SK-N-SH (cell line): Measurements from ENCODE around the gene BRINP2. TPM values are rescaled to one million over a fixed set of nuclear protein-coding genes. Genes with fewer than 3 reads are reported as not detected.

ENCODE experiments used
- CTCF ChIA-PET: fragments of 300-600, 350-600 bp; formaldehyde crosslinking; extraction: SDS; loops from one replicate; lab custom pipeline; 2021; lab: Yijun Ruan, JAX
- POLR2A ChIA-PET: fragments of 350-600 bp; sonication (Branson Sonifier 250); formaldehyde crosslinking; extraction: SDS; loops from one replicate; lab custom pipeline; 2020; ENCODE audit warnings: antibody characterized with exemption, inconsistent platforms; lab: Yijun Ruan, JAX
- DNase-seq: peaks from one replicate; pipeline ENCODE4 v3.0.0; 2012
- H2AFZ ChIP-seq: fragments of 200-600 bp; sonication (generic); 2 replicates; pipeline ENCODE4 v1.8.1; 2016; ENCODE audit warnings: antibody characterized with exemption, mild to moderate bottlenecking, low read depth
- H3F3A ChIP-seq: fragments of 200-600 bp; sonication (generic); replicated peaks from 2 replicates; pipeline ENCODE3; 2016; ENCODE audit warnings: antibody characterized with exemption, mild to moderate bottlenecking; ENCODE audit not compliant: insufficient read depth
- H3K27ac ChIP-seq, 2 experiments: fragments of 200-500 bp in 1 of 2; fragments of 200-600 bp in 1 of 2; sonication (Bioruptor generic) in 1 of 2; sonication (generic), shearing (Covaris generic) in 1 of 2; 2 replicates each; pipeline versions ENCODE4 v1.5.1 to v1.6.1; 2014 to 2016; ENCODE audit warnings: low read depth in 2 of 2, inconsistent platforms in 1 of 2, low read length in 1 of 2, mild to moderate bottlenecking in 1 of 2, mixed read lengths in 1 of 2
- H3K27me3 ChIP-seq: fragments of 200-600 bp; sonication (generic), shearing (Covaris generic); 2 replicates; pipeline ENCODE4 v1.6.1; 2016; ENCODE audit warnings: mixed run types; ENCODE audit not compliant: insufficient read depth
- H3K36me3 ChIP-seq, 2 experiments: fragments of 200-500 bp in 1 of 2; fragments of 200-600 bp in 1 of 2; sonication (Bioruptor generic) in 1 of 2; sonication (generic) in 1 of 2; replicated peaks in 1 of 2; 2 replicates each; pipeline versions ENCODE3 to v1.5.1; 2014 to 2016; ENCODE audit warnings: low read length in 1 of 2, mild to moderate bottlenecking in 1 of 2; ENCODE audit not compliant: insufficient read depth in 2 of 2, control insufficient read depth in 1 of 2
- H3K4me1 ChIP-seq, 2 experiments: fragments of 200-500 bp in 1 of 2; fragments of 200-600 bp in 1 of 2; sonication (Bioruptor generic) in 1 of 2; sonication (generic), shearing (Covaris generic) in 1 of 2; 2 replicates each; pipeline versions ENCODE4 v1.5.1 to v1.6.1; 2014 to 2016; ENCODE audit warnings: low read depth in 1 of 2, low read length in 1 of 2, mixed run types in 1 of 2; ENCODE audit not compliant: insufficient read depth in 2 of 2, control insufficient read depth in 1 of 2
- H3K4me2 ChIP-seq: fragments of 200-600 bp; sonication (generic), shearing (Covaris generic); 2 replicates; pipeline ENCODE4 v1.6.1; 2017; ENCODE audit warnings: mixed run types
- H3K4me3 ChIP-seq, 2 experiments: fragments of 200-500 bp in 1 of 2; fragments of 200-600 bp in 1 of 2; sonication (Bioruptor generic) in 1 of 2; sonication (generic), shearing (Covaris generic) in 1 of 2; 2 replicates each; pipeline versions ENCODE4 v1.5.1 to v1.8.1; 2014 to 2016; ENCODE audit warnings: low read depth in 2 of 2, inconsistent platforms in 1 of 2, low read length in 1 of 2, mild to moderate bottlenecking in 1 of 2, mixed read lengths in 1 of 2, moderate library complexity in 1 of 2
- H3K79me2 ChIP-seq: fragments of 200-600 bp; sonication (generic); 2 replicates; pipeline ENCODE4 v1.8.1; 2017; ENCODE audit warnings: mild to moderate bottlenecking; ENCODE audit not compliant: insufficient read depth
- H3K9ac ChIP-seq: fragments of 200-600 bp; sonication (generic); 2 replicates; pipeline ENCODE4 v1.6.1; 2017; ENCODE audit warnings: mixed run types
- H3K9me2 ChIP-seq: fragments of 200-600 bp; sonication (generic); 2 replicates; pipeline ENCODE4 v1.6.1; 2017; ENCODE audit warnings: mixed run types
- H3K9me3 ChIP-seq: fragments of 200-600 bp; sonication (generic); 2 replicates; pipeline ENCODE4 v1.6.1; 2017; ENCODE audit warnings: mixed run types, mild to moderate bottlenecking, moderate library complexity
- H4K20me1 ChIP-seq: fragments of 200-600 bp; sonication (generic); 2 replicates; pipeline ENCODE4 v1.6.1; 2017; ENCODE audit warnings: mild to moderate bottlenecking, mixed run types; ENCODE audit not compliant: insufficient read depth
- CTCF ChIP-seq: fragments of 200-600 bp; sonication (generic); IDR thresholded peaks from 2 replicates; pipeline ENCODE4 v1.6.1; 2017; ENCODE audit warnings: antibody characterized with exemption, mild to moderate bottlenecking, moderate library complexity
- EP300 ChIP-seq, 2 experiments: IDR thresholded peaks; 2 replicates each; pipeline versions ENCODE4 v1.4.0 to v1.6.1; 2012; ENCODE audit warnings: borderline replicate concordance in 1 of 2, low read depth in 1 of 2, low read length in 1 of 2
- FOXJ3 ChIP-seq: sonication (generic); formaldehyde crosslinking; IDR thresholded peaks from 2 replicates; pipeline ENCODE4 v1.5.1; 2020; ENCODE audit warnings: mild to moderate bottlenecking, missing genetic modification reagents
- FOXM1 ChIP-seq: IDR thresholded peaks from 2 replicates; pipeline ENCODE4 v1.4.0; 2012; ENCODE audit warnings: low read depth, mild to moderate bottlenecking
- GABPA ChIP-seq: IDR thresholded peaks from 2 replicates; pipeline ENCODE4 v1.4.0; 2012; ENCODE audit warnings: low read depth, mild to moderate bottlenecking
- IRF3 ChIP-seq: fragments of 150-350 bp; IDR thresholded peaks from 2 replicates; pipeline ENCODE4 v1.6.1; 2016; ENCODE audit warnings: mild to moderate bottlenecking, low read depth, low read length
- PBX3 ChIP-seq: IDR thresholded peaks from 2 replicates; pipeline ENCODE4; 2012
- POLR2AphosphoS5 ChIP-seq: IDR thresholded peaks from 2 replicates; pipeline ENCODE4 v1.6.1; 2012; ENCODE audit warnings: low read depth, low read length
- SIN3A ChIP-seq: IDR thresholded peaks from 2 replicates; pipeline ENCODE4 v1.6.1; 2012; ENCODE audit warnings: low read depth, mild to moderate bottlenecking, low read length, moderate library complexity, borderline replicate concordance
- TAF1 ChIP-seq: IDR thresholded peaks from 2 replicates; pipeline ENCODE4 v1.6.1; 2012; ENCODE audit warnings: low read depth, mild to moderate bottlenecking, low read length, moderate library complexity, borderline replicate concordance
- TCF12 ChIP-seq: IDR thresholded peaks from 2 replicates; pipeline ENCODE4 v1.4.0; 2012
- USF1 ChIP-seq: IDR thresholded peaks from 2 replicates; pipeline ENCODE4 v1.4.0; 2012; ENCODE audit warnings: low read depth, borderline replicate concordance
- USF2 ChIP-seq: fragments of 150-350 bp; IDR thresholded peaks from 2 replicates; pipeline ENCODE4 v1.6.1; 2017; ENCODE audit warnings: antibody characterized with exemption, low read length, low read depth, borderline replicate concordance
- polyA plus RNA-seq, 3 experiments: library from polyadenylated mRNA; depleted of rRNA; stranded (reverse); fragments of >200 nt; gene quantifications; 2 replicates each; pipeline ENCODE4 v1.2.3, GENCODE V29; 2012

The BRINP2 gene
- polyA plus RNA-seq, 1 of the 3 experiments (the other 2 are of a cell fraction) = 0.12 TPM

- Histone ChIP-seq H3K27me3 (no peaks in the 10 kb centered on the region), H4K20me1 (no peaks in the 10 kb centered on the region), H3K79me2 (no peaks in the 10 kb centered on the region), H3F3A (no peaks in the 10 kb centered on the region), H3K9me2 (no peaks in the 10 kb centered on the region), H2AFZ (no peak overlapping the region), H3K27ac (no peak overlapping the region), H3K4me3 (no peak overlapping the region), H3K36me3 (no peaks in the 10 kb centered on the region), H3K9ac (no peak overlapping the region), H3K4me1 (peaks cover 4 to 24% of the 10 kb centered on the region in 2 experiments; a peak in 3 of 4 replicates), H3K4me2 (no peak overlapping the region), H3K9me3 (no peaks in the 10 kb centered on the region)
- ChIA-PET POLR2A (no interaction called here), CTCF (interaction anchor here (1.4 to 2.1 kb wide), 2 partner anchors 29 to 312 kb away, joined by 4 to 7 read pairs; no protein-coding TSS in a partner anchor)
- DNase-seq = no peak
- TF ChIP-seq PBX3 (no peak), GABPA (no peak), TCF12 (no peak), CTCF (no peak), FOXJ3 (CRISPR knock-in tag) (no peak), FOXM1 (no peak), EP300 (IDR thresholded peaks at IDR 0.05; ENCODE audit: borderline replicate concordance in 1 of 2, low read depth in 1 of 2, low read length in 1 of 2) (no peak), IRF3 (no peak), SIN3A (no peak), TAF1 (no peak), USF2 (no peak), POLR2AphosphoS5 (no peak), USF1 (no peak)
Observed at GRCh38 chr1:177210071-177210470, 39.3 kb downstream of the BRINP2 start.
